ENCODE results near the gene ATXN1. TPM values are rescaled to one million over a fixed set of nuclear protein-coding genes. Genes with fewer than 3 reads are reported as not detected.

ATXN1 gene
- polyA plus RNA-seq, 1 donor (not counting 4 experiments of a cell fraction or from before 2014, with no cell fraction given) = 9.7 TPM

DNA sequence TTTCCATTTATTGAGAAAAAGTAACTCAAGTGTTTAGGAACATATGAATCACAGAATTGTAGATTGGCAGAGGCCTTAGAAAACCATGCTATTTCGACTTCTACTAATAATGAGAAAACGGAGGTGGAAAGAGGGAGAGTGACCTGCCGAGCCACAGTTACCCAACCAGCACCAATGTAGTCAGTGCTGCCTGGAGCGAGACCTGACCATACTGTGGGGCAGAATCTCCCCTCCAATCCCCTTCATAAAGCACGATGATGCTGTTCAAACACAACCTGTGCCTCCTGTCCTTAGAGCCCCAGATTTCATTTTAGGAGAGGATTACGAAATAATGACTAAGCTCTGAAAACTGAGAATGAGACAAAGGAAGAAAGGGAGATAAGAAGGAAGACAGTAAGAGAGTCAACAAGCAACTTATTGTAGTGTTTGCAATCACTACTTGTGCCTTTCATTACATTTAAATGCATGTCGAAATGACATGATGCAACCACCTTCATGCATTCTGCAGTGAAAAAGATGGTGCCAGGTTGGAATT lies 70.6 kb downstream of the ATXN1 start:
- Histone ChIP-seq H3K9ac (ENCODE audit: control insufficient read depth, extremely low read depth, insufficient read depth, low read length) (no peak overlapping the region), H3K36me3 (ENCODE audit: control insufficient read depth in 2 of 2, extremely low read depth in 1 of 2, insufficient read depth in 2 of 2, low read length in 2 of 2) (no peaks in the 10 kb centered on the region), H3K4me1 (ENCODE audit: control insufficient read depth, extremely low read depth, insufficient read depth, low read length) (peaks cover 33% of the 10 kb centered on the region)

DNA sequence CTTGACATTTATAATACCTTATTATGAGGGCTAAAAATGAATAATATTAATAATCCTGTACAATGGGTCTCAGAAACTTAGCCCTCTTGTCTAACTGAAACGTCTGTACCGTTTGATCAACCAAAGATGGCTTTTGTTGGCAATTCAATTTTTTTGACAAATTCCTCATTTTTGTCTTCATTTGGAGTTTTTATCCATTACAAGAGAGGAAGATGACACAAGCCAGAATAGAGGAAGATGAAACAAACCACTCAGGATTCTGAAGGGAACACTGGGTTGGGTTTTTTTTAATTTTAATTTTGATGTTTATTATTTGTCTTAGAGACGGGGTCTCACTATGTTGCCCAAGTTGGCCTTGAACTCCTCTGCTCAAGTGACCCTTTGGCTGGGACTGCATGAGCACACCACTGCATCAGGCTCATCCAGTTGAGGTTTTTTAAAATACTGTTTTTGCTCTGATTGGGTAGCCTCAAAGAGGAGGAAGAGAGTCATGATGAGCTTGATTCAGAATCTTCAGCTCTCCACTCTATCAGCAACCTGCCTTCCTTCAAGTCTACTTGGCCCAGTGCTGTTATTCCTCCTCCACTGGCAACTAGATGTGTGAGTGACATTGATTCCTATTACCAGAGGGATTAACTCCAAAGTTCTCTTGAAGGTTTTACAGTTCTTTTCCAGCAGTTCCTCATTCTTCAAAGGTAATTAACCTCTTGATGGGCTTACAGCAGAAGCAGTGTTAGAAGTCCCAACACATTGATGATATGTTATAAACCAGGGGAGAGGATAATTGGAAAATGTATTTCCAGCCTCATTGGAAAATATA lies 71.3 kb downstream of the ATXN1 start:
- H3K79me2 ChIP-seq (ENCODE audit: control insufficient read depth, insufficient read depth, low read length) = peaks cover 4% of the 10 kb centered on the region
- H3K27ac ChIP-seq (ENCODE audit: control insufficient read depth, insufficient read depth, low read length) = peak overlapping the region; percentile 78
- no peaks in the 10 kb centered on the region for H3K9me1 ChIP-seq (ENCODE audit: control insufficient read depth, extremely low read depth, insufficient read depth, low read length)
- H3K9me3 ChIP-seq (ENCODE audit: control insufficient read depth, low read depth, low read length) = no peaks in the 10 kb centered on the region
- no peaks in the 10 kb centered on the region for H4K20me1 ChIP-seq (ENCODE audit: control insufficient read depth, extremely low read depth, insufficient read depth, low read length)
- no peaks in the 10 kb centered on the region for H3K36me3 ChIP-seq (ENCODE audit: control insufficient read depth in 2 of 2, extremely low read depth in 1 of 2, insufficient read depth in 2 of 2, low read length in 2 of 2)
- no peak overlapping the region for H3K4me3 ChIP-seq (ENCODE audit: control insufficient read depth in 2 of 3, extremely low read depth in 1 of 3, insufficient read depth in 2 of 3, low read depth in 1 of 3, low read length in 3 of 3)
- H3K4me1 ChIP-seq (ENCODE audit: control insufficient read depth, extremely low read depth, insufficient read depth, low read length) = peaks cover 39% of the 10 kb centered on the region
- no peak for TF ChIP-seq EZH2 (IDR thresholded peaks at IDR 0.05; ENCODE audit: low read length)
- TF ChIP-seq, protein P1, sequence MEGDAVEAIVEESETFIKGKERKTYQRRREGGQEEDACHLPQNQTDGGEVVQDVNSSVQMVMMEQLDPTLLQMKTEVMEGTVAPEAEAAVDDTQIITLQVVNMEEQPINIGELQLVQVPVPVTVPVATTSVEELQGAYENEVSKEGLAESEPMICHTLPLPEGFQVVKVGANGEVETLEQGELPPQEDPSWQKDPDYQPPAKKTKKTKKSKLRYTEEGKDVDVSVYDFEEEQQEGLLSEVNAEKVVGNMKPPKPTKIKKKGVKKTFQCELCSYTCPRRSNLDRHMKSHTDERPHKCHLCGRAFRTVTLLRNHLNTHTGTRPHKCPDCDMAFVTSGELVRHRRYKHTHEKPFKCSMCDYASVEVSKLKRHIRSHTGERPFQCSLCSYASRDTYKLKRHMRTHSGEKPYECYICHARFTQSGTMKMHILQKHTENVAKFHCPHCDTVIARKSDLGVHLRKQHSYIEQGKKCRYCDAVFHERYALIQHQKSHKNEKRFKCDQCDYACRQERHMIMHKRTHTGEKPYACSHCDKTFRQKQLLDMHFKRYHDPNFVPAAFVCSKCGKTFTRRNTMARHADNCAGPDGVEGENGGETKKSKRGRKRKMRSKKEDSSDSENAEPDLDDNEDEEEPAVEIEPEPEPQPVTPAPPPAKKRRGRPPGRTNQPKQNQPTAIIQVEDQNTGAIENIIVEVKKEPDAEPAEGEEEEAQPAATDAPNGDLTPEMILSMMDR (optimal IDR thresholded peaks at IDR 0.05 in 1 of 3, IDR thresholded peaks at IDR 0.05 in 1 of 3, conservative IDR thresholded peaks at IDR 0.05 in 1 of 3; ENCODE audit: extremely low read depth in 1 of 3, insufficient read depth in 2 of 3, low read length in 3 of 3) = no peak
- FAIRE-seq (no peak), DNase-seq (ENCODE audit: low read depth, low spot score) (no peak)
- no peak overlapping the region for H3K4me2 ChIP-seq (ENCODE audit: control insufficient read depth, extremely low read depth, insufficient read depth, low read depth, low read length)
- no peaks in the 10 kb centered on the region for H3K27me3 ChIP-seq (ENCODE audit: control insufficient read depth, extremely low read depth, insufficient read depth, low read length)
- dilution Hi-C loops (cut with MboI; ENCODE audit: extremely low pct_ligation_motif_present, low sequenced_read_pairs) = no loop called here
- no peak overlapping the region for H3K9ac ChIP-seq (ENCODE audit: control insufficient read depth, extremely low read depth, insufficient read depth, low read length)
- no peak overlapping the region for H2AFZ ChIP-seq (ENCODE audit: control insufficient read depth, low read length)

More for the DNA sequence above, 70.6 kb downstream of the ATXN1 start:
- Histone ChIP-seq H3K79me2 (ENCODE audit: control insufficient read depth, insufficient read depth, low read length) (peaks cover 4% of the 10 kb centered on the region), H3K9me3 (ENCODE audit: control insufficient read depth, low read depth, low read length) (no peaks in the 10 kb centered on the region), H3K4me3 (ENCODE audit: control insufficient read depth in 2 of 3, extremely low read depth in 1 of 3, insufficient read depth in 2 of 3, low read depth in 1 of 3, low read length in 3 of 3) (no peak overlapping the region), H3K27me3 (ENCODE audit: control insufficient read depth, extremely low read depth, insufficient read depth, low read length) (no peaks in the 10 kb centered on the region), H2AFZ (ENCODE audit: control insufficient read depth, low read length) (no peak overlapping the region), H4K20me1 (ENCODE audit: control insufficient read depth, extremely low read depth, insufficient read depth, low read length) (no peaks in the 10 kb centered on the region), H3K4me2 (ENCODE audit: control insufficient read depth, extremely low read depth, insufficient read depth, low read depth, low read length) (peak overlapping the region; percentile 51), H3K27ac (ENCODE audit: control insufficient read depth, insufficient read depth, low read length) (peak overlapping the region; percentile 78), H3K9me1 (ENCODE audit: control insufficient read depth, extremely low read depth, insufficient read depth, low read length) (no peaks in the 10 kb centered on the region)
- DNase-seq (ENCODE audit: low read depth, low spot score) (no peak), FAIRE-seq (peak; percentile 95)
- TF ChIP-seq, protein P1 (optimal IDR thresholded peaks at IDR 0.05 in 1 of 3, IDR thresholded peaks at IDR 0.05 in 1 of 3, conservative IDR thresholded peaks at IDR 0.05 in 1 of 3; ENCODE audit: extremely low read depth in 1 of 3, insufficient read depth in 2 of 3, low read length in 3 of 3) = no peak
- TF ChIP-seq EZH2 (IDR thresholded peaks at IDR 0.05; ENCODE audit: low read length) = no peak
- dilution Hi-C loops (cut with MboI; ENCODE audit: extremely low pct_ligation_motif_present, low sequenced_read_pairs) = no loop called here

Data from keratinocyte (primary cell).